Colonic mucosa (tissue), 4 donors: ENCODE measurements around the gene HCFC1R1. TPM values are rescaled to one million over a fixed set of nuclear protein-coding genes. Genes with fewer than 3 reads are reported as not detected.
"Not testable (repeated sequence)": the region's sequence is repeated elsewhere in the genome, so short reads cannot be mapped to it uniquely, and the experiment has no call there.

ENCODE experiments used
- DNase-seq: peaks from one replicate; pipeline ENCODE4 v3.0.0-alpha.2; 2020
- H3K27ac ChIP-seq: fragments of 200-600 bp; one replicate; pipeline ENCODE4 v1.8.0; 2021
- H3K27me3 ChIP-seq: fragments of 200-600 bp; one replicate; pipeline ENCODE4 v1.8.0; 2021
- H3K36me3 ChIP-seq: fragments of 200-600 bp; one replicate; pipeline ENCODE4 v1.8.0; 2021
- H3K4me1 ChIP-seq: fragments of 200-600 bp; one replicate; pipeline ENCODE4 v1.8.0; 2021; ENCODE audit warnings: mild to moderate bottlenecking
- H3K4me3 ChIP-seq: fragments of 200-600 bp; one replicate; pipeline ENCODE4 v1.8.0; 2021
- H3K9ac ChIP-seq, 2 donors: one replicate each; pipeline ENCODE4 v1.7.0; 2013; ENCODE audit warnings: control low read depth in 2 of 2, low read depth in 2 of 2, low read length in 2 of 2
- H3K9me3 ChIP-seq: fragments of 200-600 bp; one replicate; pipeline ENCODE4 v1.8.0; 2021
- CTCF ChIP-seq: fragments of 200-600 bp; IDR thresholded peaks from one replicate; pipeline ENCODE4 v1.8.0; 2022; ENCODE audit warnings: antibody characterized with exemption, mild to moderate bottlenecking
- intact Hi-C: fragments of 100-400 bp; cut with DNase I; formaldehyde crosslinking; loops from one replicate; pipeline ENCODE4 v1.14.1; 2022
- total RNA-seq, 2 donors: library from RNA; stranded (reverse); fragmentation: NEBNext Ultra II Directional in 1 of 2; extraction: Animal tissue kit (Norgen Biotek cat#: 25700) in 1 of 2; gene quantifications; one replicate each; pipeline ENCODE4 v1.2.1, GENCODE V29; 2021
- donor health status: healthy.
- donor health status: DM: no; HTN: no; CAD: no.
- donor health status: DM: no; HTN: no; CAD: no.

HCFC1R1 gene
- total RNA-seq, 2 donors from 2014 or later = 28.7 to 30.0 TPM

DNA sequence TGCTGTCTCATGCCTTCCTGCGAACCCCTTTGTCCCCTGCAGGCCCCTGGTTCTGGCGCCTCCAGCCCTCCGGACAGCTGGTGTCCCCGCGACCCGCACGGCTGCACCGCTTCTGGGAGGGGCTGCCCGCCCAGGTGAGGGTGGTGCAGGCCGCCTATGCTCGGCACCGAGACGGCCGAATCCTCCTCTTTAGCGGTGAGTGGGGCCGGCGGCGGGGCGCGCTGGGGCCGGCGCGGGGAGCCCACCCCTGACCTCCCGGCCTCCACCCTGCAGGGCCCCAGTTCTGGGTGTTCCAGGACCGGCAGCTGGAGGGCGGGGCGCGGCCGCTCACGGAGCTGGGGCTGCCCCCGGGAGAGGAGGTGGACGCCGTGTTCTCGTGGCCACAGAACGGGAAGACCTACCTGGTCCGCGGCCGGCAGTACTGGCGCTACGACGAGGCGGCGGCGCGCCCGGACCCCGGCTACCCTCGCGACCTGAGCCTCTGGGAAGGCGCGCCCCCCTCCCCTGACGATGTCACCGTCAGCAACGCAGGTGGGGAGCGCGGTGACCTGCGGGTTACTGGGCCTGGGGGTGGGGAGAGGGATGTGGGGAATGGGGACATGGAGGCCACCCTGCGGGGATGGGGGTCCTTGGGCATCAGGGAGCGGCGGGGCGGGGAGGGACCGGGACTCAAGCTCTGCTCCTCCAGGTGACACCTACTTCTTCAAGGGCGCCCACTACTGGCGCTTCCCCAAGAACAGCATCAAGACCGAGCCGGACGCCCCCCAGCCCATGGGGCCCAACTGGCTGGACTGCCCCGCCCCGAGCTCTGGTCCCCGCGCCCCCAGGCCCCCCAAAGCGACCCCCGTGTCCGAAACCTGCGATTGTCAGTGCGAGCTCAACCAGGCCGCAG is 34.6 kb upstream of the HCFC1R1 start:
- TF ChIP-seq CTCF = no peak
- H3K9ac ChIP-seq = peak overlapping the region; percentile 92 to 97
- intact Hi-C loops = loop anchor here (5.0 kb wide), 1 partner anchor 69 kb away; no protein-coding TSS in a partner anchor
- H3K9me3 ChIP-seq = no peaks in the 10 kb centered on the region
- peak; percentile 78 for DNase-seq
- H3K36me3 ChIP-seq = no peaks in the 10 kb centered on the region
- no peaks in the 10 kb centered on the region for H3K27me3 ChIP-seq
- H3K4me3 ChIP-seq = peak overlapping the region; percentile 89
- peaks cover 12% of the 10 kb centered on the region for H3K4me1 ChIP-seq
- peak overlapping the region; percentile 81 for H3K27ac ChIP-seq

DNA sequence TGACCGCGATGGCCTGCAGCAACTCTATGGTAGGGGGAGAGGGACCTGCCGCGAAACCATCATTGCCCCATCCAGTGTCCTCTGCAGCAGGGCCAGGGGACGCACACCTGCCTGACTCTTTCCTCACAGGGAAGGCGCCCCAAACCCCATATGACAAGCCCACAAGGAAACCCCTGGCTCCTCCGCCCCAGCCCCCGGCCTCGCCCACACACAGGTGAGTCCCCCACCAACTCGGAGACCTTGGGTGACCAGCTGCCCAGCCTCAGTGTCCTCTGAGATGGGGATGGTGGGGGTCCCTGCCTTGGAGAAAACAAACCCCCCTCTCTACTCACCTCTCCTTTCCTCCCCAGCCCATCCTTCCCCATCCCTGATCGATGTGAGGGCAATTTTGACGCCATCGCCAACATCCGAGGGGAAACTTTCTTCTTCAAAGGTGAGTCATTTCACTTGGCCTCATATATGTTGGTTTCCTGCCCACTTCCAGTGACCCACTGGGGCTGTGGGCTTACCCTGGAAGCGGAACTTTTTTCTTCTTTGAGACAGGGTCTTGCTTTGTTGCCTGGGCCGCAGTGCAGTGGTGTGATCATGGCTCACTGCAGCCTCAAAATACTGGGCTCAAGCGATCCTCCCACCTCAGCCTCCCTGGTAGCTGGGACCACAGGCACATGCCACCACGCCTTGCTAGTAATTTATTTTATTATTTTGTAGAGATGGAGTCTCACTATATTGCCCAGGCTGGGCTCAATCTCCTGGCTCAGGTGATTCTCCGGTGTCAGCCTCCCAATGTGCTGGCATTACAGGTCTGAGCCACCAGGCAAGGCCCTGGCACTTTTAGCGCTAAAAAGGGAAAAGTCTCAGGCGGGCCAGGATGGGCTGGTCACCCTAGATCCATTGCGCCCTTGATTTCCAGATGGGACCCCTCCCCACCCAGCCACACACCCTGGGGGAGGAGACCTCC is 33.7 kb upstream of the HCFC1R1 start:
- H3K4me3 ChIP-seq = peak overlapping the region; percentile 89
- H3K36me3 ChIP-seq = no peaks in the 10 kb centered on the region
- no peak for TF ChIP-seq CTCF
- no peak for DNase-seq
- intact Hi-C loops = loop anchor here (5.0 kb wide), 1 partner anchor 70 kb away; no protein-coding TSS in a partner anchor
- no peaks in the 10 kb centered on the region for H3K27me3 ChIP-seq
- H3K4me1 ChIP-seq = peaks cover 12% of the 10 kb centered on the region
- no peaks in the 10 kb centered on the region for H3K9me3 ChIP-seq
- H3K27ac ChIP-seq = no peak overlapping the region
- H3K9ac ChIP-seq = peak overlapping the region in 1 of 2 donors; percentile 76

GRCh38 chr16:3056336-3057180 is 32.8 kb upstream of the HCFC1R1 start:
- Histone ChIP-seq H3K9me3 (no peaks in the 10 kb centered on the region), H3K27ac (no peak overlapping the region), H3K4me3 (no peak overlapping the region), H3K36me3 (no peaks in the 10 kb centered on the region), H3K4me1 (peaks cover 12% of the 10 kb centered on the region), H3K27me3 (no peaks in the 10 kb centered on the region), H3K9ac (no peak overlapping the region)
- intact Hi-C loops = loop anchor here (5.0 kb wide), 1 partner anchor 71 kb away; no protein-coding TSS in a partner anchor
- TF ChIP-seq CTCF = no peak
- no peak for DNase-seq

DNA sequence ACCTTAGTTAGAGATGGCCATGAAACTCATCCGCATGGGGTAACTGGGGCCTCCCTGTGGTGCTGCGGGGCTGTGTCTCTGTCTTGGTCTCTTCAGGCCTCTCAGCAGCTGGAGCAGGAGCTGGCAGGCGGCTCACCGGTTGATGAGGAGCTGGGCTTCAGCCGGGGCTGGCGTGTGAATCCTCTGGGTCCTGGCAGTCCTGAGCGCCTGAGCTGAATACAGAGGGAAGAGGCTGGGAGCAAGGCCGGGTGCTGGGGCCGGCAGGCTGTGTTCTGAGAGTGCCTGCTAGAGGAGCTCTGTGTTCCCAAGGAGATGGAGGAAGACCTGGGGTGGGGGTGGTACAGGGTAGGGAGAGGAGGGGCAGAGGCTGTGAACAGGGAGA is 32.0 kb upstream of the HCFC1R1 start:
- H3K4me1 ChIP-seq = peaks cover 12% of the 10 kb centered on the region
- not testable (repeated sequence) for H3K4me3 ChIP-seq, H3K9me3 ChIP-seq, DNase-seq, H3K27me3 ChIP-seq, H3K36me3 ChIP-seq, H3K27ac ChIP-seq, H3K9ac ChIP-seq
- intact Hi-C loops = loop anchor here (5.0 kb wide), 1 partner anchor 72 kb away; no protein-coding TSS in a partner anchor

DNA sequence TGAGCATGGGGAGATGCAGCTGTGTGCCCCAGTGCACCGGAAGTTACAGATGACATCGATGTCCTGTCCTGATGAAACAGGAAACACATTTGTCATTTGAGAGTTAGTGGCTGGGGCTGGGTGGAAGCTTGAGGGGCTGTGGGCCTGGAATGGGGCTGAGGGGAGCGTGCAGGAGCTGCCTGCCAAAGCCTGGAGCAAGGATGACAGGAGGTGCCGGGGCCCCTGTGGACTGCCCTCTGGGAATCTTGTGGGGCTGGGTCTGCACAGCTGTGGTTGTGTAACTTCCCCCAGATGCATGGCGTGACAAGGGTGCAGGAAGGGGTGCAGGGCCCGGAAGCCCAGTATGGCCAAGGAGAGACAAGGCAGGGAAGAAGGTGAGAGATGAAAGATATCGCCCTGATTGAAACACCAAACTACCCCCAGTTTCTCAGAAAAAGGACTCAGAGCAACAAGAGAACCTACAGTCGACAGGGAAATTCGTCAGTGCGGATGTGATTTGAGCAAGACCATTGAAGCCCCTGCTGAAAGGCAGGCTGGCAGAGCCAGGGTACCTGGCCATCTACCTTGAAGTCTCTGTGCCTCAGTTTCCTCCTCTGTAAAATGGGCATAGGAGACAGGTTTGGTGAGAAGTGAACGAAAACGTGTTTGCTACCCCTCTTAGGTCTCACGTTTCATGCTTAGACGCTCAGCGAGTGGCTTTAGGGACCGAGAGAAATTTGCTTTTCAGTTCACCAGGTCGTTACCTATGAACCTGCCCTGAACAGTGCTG is 31.4 kb upstream of the HCFC1R1 start:
- H3K36me3 ChIP-seq = no peaks in the 10 kb centered on the region
- intact Hi-C loops = loop anchor here (5.0 kb wide), 1 partner anchor 72 kb away; no protein-coding TSS in a partner anchor

GRCh38 chr16:3053330-3053710 is 29.6 kb upstream of the HCFC1R1 start:
- H3K27me3 ChIP-seq = peaks cover 12% of the 10 kb centered on the region
- H3K9me3 ChIP-seq, H3K4me3 ChIP-seq, intact Hi-C loops, DNase-seq, H3K36me3 ChIP-seq, H3K4me1 ChIP-seq, H3K27ac ChIP-seq, H3K9ac ChIP-seq: not testable (repeated sequence)

More for the DNA sequence above, 31.4 kb upstream of the HCFC1R1 start:
- H3K27me3 ChIP-seq = peaks cover 3% of the 10 kb centered on the region
- H3K27ac ChIP-seq = no peak overlapping the region
- H3K4me1 ChIP-seq = peaks cover 11% of the 10 kb centered on the region
- TF ChIP-seq CTCF = no peak
- H3K9ac ChIP-seq = no peak overlapping the region
- no peaks in the 10 kb centered on the region for H3K9me3 ChIP-seq
- no peak for DNase-seq
- no peak overlapping the region for H3K4me3 ChIP-seq

DNA sequence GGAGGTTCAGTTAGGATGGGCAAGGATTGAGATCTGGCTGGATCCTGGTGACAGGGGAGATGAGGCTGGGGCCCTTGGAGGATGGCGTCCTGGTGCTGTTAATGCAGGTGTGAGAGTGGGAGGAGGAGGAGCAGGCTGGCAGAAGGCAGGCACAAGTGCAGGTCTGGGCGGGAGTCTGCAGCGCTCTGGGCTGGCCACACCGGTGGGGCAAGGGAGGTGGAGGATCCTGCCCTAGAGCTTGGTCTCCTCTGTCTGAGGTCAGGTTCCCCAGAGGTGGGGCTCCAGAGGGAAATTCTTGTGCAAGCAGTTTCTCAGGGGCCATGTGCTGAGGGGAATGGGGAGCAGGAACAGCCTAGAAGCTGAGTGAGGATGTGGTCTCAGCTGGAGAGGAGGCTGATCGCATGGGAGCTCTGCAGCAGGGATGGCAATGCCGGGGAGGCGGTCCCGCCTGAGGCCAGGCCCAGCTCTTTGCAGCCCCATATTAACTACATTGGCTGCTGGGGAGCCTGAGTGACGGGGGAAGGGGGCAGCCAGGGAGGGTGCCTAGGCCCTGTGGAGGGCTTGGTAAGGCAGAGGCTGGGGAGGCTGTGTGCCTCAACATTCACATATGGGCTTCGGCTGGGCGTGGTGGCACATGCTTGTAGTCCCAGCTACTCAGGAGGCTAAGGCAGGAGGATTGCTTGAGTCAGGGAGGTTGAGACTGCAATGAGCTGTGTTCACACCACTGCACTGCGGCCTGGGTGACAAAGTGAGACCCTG is 29.0 kb upstream of the HCFC1R1 start:
- intact Hi-C loops, DNase-seq, H3K27ac ChIP-seq, H3K9me3 ChIP-seq, H3K4me3 ChIP-seq, H3K36me3 ChIP-seq, H3K4me1 ChIP-seq, H3K9ac ChIP-seq: not testable (repeated sequence)
- peaks cover 12% of the 10 kb centered on the region for H3K27me3 ChIP-seq
